Activated gamma-delta T cell treated with Interleukin-2 at 50 U/mL for 16 hours (primary cell): ENCODE measurements around the gene SERINC3.

Source experiments
- DNase-seq: peaks from one replicate; pipeline ENCODE4 v3.0.0-alpha.2; 2020

Gene SERINC3

GRCh38 chr20:44461142-44461802 is 60.6 kb downstream of the SERINC3 start:
- DNase-seq, result no peak

GRCh38 chr20:44460795-44461141 is 61.1 kb downstream of the SERINC3 start:
- DNase-seq, result no peak

- DNase-seq, result no peak
These were observed 62.6 kb downstream of the SERINC3 start for GRCh38 chr20:44459271-44459670.

- DNase-seq, result no peak
These were observed 64.9 kb downstream of the SERINC3 start for GRCh38 chr20:44457016-44457415.

- no peak for DNase-seq
These were observed 65.3 kb downstream of the SERINC3 start for GRCh38 chr20:44456611-44457010.

GRCh38 chr20:44455126-44455525 is 66.7 kb downstream of the SERINC3 start:
- DNase-seq, result no peak

- DNase-seq, result no peak
These were observed 67.4 kb downstream of the SERINC3 start for GRCh38 chr20:44454306-44454963.

- DNase-seq, result no peak
These were observed 70.9 kb downstream of the SERINC3 start for GRCh38 chr20:44450903-44451450.

- no peak for DNase-seq
These were observed 71.5 kb downstream of the SERINC3 start for GRCh38 chr20:44450281-44450889.

GRCh38 chr20:44449864-44450263 is 72.0 kb downstream of the SERINC3 start:
- no peak for DNase-seq

- DNase-seq, result no peak
These were observed 72.9 kb downstream of the SERINC3 start for GRCh38 chr20:44448753-44449546.

- DNase-seq, result no peak
These were observed 73.9 kb downstream of the SERINC3 start for GRCh38 chr20:44447827-44448419.
